Measurements from ENCODE around the gene FASTK.

- TF ChIP-seq EZH2phosphoT487 (IDR thresholded peaks at IDR 0.05; ENCODE audit: borderline replicate concordance) (no peak), CTCF (conservative IDR thresholded peaks at IDR 0.05; ENCODE audit: low read length) (no peak)
Observed at GRCh38 chr7:151129117-151129959, 48.7 kb upstream of the FASTK start.

Measured in Loucy (cell line).